ENCODE measurements around the gene THTPA.

DNA sequence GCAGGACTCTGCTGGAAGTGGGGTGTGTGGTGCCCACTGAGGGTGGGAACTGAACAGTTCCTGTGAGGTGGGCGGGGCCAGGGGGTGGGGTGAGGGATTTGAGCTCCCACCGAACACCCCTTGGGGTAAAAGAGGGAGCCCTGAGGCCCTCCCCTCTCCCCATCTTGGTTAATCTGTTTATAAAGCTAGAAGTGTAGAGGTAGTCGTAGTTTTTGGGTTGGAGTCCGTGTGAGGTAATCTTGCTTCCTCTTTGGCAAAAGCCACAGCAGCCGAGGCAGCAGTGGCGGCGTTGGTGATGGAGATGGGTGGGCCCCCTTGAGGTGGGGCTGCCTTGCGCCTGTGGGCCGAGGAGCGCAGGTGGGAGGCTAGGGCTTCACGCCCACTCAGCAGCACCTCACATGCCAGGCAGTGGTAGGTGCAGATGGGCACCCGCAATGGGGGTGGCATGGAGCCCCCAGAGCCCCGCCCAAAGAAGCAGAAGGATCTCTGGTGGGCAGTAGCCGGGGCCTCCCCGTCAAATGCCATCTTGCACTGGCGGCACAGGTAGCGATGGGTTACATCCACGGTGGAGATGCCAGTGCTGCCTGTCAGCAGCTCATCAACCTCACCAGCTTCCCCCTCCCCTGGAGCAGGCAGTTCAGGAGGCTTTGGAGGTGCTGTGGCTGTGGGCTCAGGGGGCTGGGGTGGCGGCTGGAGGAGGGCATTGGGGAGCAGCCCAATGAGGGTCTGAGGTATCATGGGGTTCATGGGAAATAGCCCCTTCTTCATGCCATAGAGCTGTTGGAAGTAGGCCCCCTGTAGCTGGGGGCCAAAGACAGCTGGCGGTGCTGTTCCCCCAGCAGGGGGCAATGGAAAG is 34.1 kb upstream of the THTPA start:
- no peak for TF ChIP-seq CTCF (IDR thresholded peaks at IDR 0.05)
- no peak for TF ChIP-seq POLR2A (IDR thresholded peaks at IDR 0.05)
